Measurements from ENCODE around the gene ACO2.
A peak's percentile ranks its signal among the peaks of the same experiment; 100 is the strongest.

ACO2 gene

DNA sequence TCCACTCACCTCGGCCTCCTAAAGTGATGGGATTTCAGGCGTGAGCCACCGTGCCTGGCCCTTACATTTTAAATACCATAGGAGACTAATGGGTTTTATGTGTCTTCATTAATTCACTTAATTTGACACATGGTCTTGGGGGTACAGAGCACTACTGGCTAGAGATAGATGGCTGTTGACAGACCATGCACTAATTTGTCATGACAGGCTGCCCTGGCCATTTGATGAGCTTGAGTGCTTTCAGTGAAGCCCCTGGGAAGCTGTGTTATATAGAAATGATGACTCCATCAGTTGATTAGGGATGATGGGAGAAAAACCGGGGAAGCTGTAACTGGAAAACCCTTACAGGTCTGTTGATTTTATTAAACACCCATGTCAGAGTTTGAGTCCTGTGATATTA lies 7.0 kb upstream of the ACO2 start:
- Histone ChIP-seq H3K9me2 (replicated peaks; ENCODE audit: low read depth, low read length) (no peaks in the 10 kb centered on the region), H3K79me2 (ENCODE audit: insufficient read depth, low read length) (peaks cover 36% of the 10 kb centered on the region), H4K20me1 (ENCODE audit: insufficient read depth, low read length, poor library complexity, severe bottlenecking) (peaks cover 6% of the 10 kb centered on the region), H3K27me3 (ENCODE audit: insufficient read depth, low read length, poor library complexity, severe bottlenecking) (no peaks in the 10 kb centered on the region), H2AFZ (ENCODE audit: low read length) (no peak overlapping the region), H3K9ac (ENCODE audit: low read depth, low read length, poor library complexity, severe bottlenecking) (no peak overlapping the region), H3K4me1 (ENCODE audit: insufficient read depth, low read length, poor library complexity, severe bottlenecking) (peaks cover 11% of the 10 kb centered on the region), H3F3A (ENCODE audit: low read depth) (no peaks in the 10 kb centered on the region), H3K9me3 (ENCODE audit: insufficient read depth, low read depth, low read length) (no peaks in the 10 kb centered on the region), H3K4me3 (ENCODE audit: low read length, poor library complexity, severe bottlenecking) (no peak overlapping the region), H3K36me3 (ENCODE audit: insufficient read depth, low read length) (peaks cover 68% of the 10 kb centered on the region; the same call in 1 of the 2 replicates), H3K4me2 (ENCODE audit: low read depth, low read length, poor library complexity, severe bottlenecking) (no peak overlapping the region)
- TF ChIP-seq, protein P1, sequence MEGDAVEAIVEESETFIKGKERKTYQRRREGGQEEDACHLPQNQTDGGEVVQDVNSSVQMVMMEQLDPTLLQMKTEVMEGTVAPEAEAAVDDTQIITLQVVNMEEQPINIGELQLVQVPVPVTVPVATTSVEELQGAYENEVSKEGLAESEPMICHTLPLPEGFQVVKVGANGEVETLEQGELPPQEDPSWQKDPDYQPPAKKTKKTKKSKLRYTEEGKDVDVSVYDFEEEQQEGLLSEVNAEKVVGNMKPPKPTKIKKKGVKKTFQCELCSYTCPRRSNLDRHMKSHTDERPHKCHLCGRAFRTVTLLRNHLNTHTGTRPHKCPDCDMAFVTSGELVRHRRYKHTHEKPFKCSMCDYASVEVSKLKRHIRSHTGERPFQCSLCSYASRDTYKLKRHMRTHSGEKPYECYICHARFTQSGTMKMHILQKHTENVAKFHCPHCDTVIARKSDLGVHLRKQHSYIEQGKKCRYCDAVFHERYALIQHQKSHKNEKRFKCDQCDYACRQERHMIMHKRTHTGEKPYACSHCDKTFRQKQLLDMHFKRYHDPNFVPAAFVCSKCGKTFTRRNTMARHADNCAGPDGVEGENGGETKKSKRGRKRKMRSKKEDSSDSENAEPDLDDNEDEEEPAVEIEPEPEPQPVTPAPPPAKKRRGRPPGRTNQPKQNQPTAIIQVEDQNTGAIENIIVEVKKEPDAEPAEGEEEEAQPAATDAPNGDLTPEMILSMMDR (conservative IDR thresholded peaks at IDR 0.05; ENCODE audit: low read length) = no peak
- no peak for TF ChIP-seq EZH2phosphoT487 (IDR thresholded peaks at IDR 0.05; ENCODE audit: borderline replicate concordance)

DNA sequence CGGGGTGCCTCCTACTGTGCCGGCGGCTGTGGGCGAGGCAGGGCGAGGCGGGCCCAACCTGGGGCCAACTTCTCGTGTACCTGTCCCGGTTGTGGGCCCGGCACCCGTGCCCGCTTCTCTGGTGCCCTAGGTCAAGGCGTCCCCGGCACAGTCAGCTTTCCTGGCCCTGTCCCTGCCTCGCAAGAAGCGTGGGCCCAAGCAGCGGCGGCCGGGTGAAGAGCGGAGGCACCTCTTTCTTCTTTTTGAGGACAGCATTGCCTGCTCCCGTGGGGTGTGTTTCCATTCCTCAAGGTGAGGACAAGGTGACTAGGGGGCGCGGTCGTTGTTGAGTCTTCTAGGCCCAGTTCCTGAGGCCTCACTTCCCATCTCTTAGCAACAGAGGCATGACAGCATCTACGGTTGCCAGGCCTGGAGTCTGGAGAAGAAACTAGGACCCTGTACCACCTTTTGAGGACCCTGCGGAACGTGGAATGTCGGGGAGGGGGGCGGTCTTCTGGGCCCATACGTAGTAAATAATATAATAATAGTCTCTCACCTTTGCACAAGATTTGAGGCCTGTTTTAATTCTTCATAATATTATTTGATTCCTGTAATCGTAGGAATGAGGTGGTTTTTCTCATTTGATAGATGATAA lies 418 bp downstream of the ACO2 start:
- H3F3A ChIP-seq (ENCODE audit: low read depth) = no peaks in the 10 kb centered on the region
- peak overlapping the region; percentile 44; the same call in 1 of the 2 replicates for H2AFZ ChIP-seq (ENCODE audit: low read length)
- H3K9ac ChIP-seq (ENCODE audit: low read depth, low read length, poor library complexity, severe bottlenecking) = peak overlapping the region; percentile 87
- no peaks in the 10 kb centered on the region for H3K9me2 ChIP-seq (replicated peaks; ENCODE audit: low read depth, low read length)
- no peaks in the 10 kb centered on the region for H3K27me3 ChIP-seq (ENCODE audit: insufficient read depth, low read length, poor library complexity, severe bottlenecking)
- TF ChIP-seq, protein P1 (conservative IDR thresholded peaks at IDR 0.05; ENCODE audit: low read length) = no peak
- TF ChIP-seq EZH2phosphoT487 (IDR thresholded peaks at IDR 0.05; ENCODE audit: borderline replicate concordance) = no peak
- peak overlapping the region; percentile 96 for H3K4me2 ChIP-seq (ENCODE audit: low read depth, low read length, poor library complexity, severe bottlenecking)
- peaks cover 15% of the 10 kb centered on the region for H4K20me1 ChIP-seq (ENCODE audit: insufficient read depth, low read length, poor library complexity, severe bottlenecking)
- peak overlapping the region; percentile 86 for H3K4me3 ChIP-seq (ENCODE audit: low read length, poor library complexity, severe bottlenecking)
- peaks cover 90% of the 10 kb centered on the region for H3K79me2 ChIP-seq (ENCODE audit: insufficient read depth, low read length)
- H3K9me3 ChIP-seq (ENCODE audit: insufficient read depth, low read depth, low read length) = no peaks in the 10 kb centered on the region
- peaks cover 42% of the 10 kb centered on the region for H3K4me1 ChIP-seq (ENCODE audit: insufficient read depth, low read length, poor library complexity, severe bottlenecking)
- peaks cover 17% of the 10 kb centered on the region; the same call in 1 of the 2 replicates for H3K36me3 ChIP-seq (ENCODE audit: insufficient read depth, low read length)

GRCh38 chr22:41470886-41471285 lies 2.0 kb downstream of the ACO2 start:
- H2AFZ ChIP-seq (ENCODE audit: low read length) = no peak overlapping the region
- no peak for TF ChIP-seq EZH2phosphoT487 (IDR thresholded peaks at IDR 0.05; ENCODE audit: borderline replicate concordance)
- TF ChIP-seq, protein P1 (conservative IDR thresholded peaks at IDR 0.05; ENCODE audit: low read length) = no peak
- H3K9ac ChIP-seq (ENCODE audit: low read depth, low read length, poor library complexity, severe bottlenecking) = peak overlapping the region; percentile 33
- no peaks in the 10 kb centered on the region for H3F3A ChIP-seq (ENCODE audit: low read depth)
- peaks cover 89% of the 10 kb centered on the region for H3K79me2 ChIP-seq (ENCODE audit: insufficient read depth, low read length)
- H3K4me2 ChIP-seq (ENCODE audit: low read depth, low read length, poor library complexity, severe bottlenecking) = peak overlapping the region; percentile 96
- no peaks in the 10 kb centered on the region for H3K9me2 ChIP-seq (replicated peaks; ENCODE audit: low read depth, low read length)
- no peaks in the 10 kb centered on the region for H3K27me3 ChIP-seq (ENCODE audit: insufficient read depth, low read length, poor library complexity, severe bottlenecking)
- H3K9me3 ChIP-seq (ENCODE audit: insufficient read depth, low read depth, low read length) = no peaks in the 10 kb centered on the region
- peaks cover 15% of the 10 kb centered on the region for H4K20me1 ChIP-seq (ENCODE audit: insufficient read depth, low read length, poor library complexity, severe bottlenecking)
- peak overlapping the region; percentile 15 for H3K4me3 ChIP-seq (ENCODE audit: low read length, poor library complexity, severe bottlenecking)
- peaks cover 6% of the 10 kb centered on the region; the same call in 1 of the 2 replicates for H3K36me3 ChIP-seq (ENCODE audit: insufficient read depth, low read length)
- peaks cover 41% of the 10 kb centered on the region for H3K4me1 ChIP-seq (ENCODE audit: insufficient read depth, low read length, poor library complexity, severe bottlenecking)
